SK-N-SH treated with all-trans-retinoic acid at 6 μM for 48 hours (cell line): ENCODE results near the gene AP2A2.

ENCODE experiments used
- CSDC2 ChIP-seq: fragments of 250-450 bp; sonication (Bioruptor Pico); IDR thresholded peaks from 2 replicates; pipeline ENCODE4 v1.5.0; 2020; ENCODE audit warnings: mild to moderate bottlenecking, moderate library complexity
- GLIS3 ChIP-seq: fragments of 250-450 bp; sonication (Bioruptor Pico); IDR thresholded peaks from 2 replicates; pipeline ENCODE4 v1.5.0; 2020; ENCODE audit warnings: mild to moderate bottlenecking, moderate library complexity
- ISL1 ChIP-seq: fragments of 250-450 bp; sonication (Bioruptor Pico); IDR thresholded peaks from 2 replicates; pipeline ENCODE4 v2.1.2; 2022; ENCODE audit warnings: mild to moderate bottlenecking, moderate library complexity
- OSR1 ChIP-seq: fragments of 250-450 bp; sonication (Bioruptor Pico); IDR thresholded peaks from 2 replicates; pipeline ENCODE4 v1.8.0; 2022; ENCODE audit warnings: moderate library complexity, mild to moderate bottlenecking, inconsistent platforms
- RARB ChIP-seq: fragments of 250-450 bp; sonication (Bioruptor Pico); IDR thresholded peaks from 2 replicates; pipeline ENCODE4 v1.8.0; 2021; ENCODE audit warnings: mild to moderate bottlenecking, moderate library complexity
- SNAI2 ChIP-seq: fragments of 250-450 bp; sonication (Bioruptor Pico); IDR thresholded peaks from 2 replicates; pipeline ENCODE4 v1.5.0; 2020; ENCODE audit warnings: mild to moderate bottlenecking, moderate library complexity
- ZC3H10 ChIP-seq: fragments of 250-450 bp; sonication (Bioruptor Pico); IDR thresholded peaks from 2 replicates; pipeline ENCODE4 v1.5.1; 2021; ENCODE audit warnings: mild to moderate bottlenecking, moderate library complexity
- ZFP3 ChIP-seq: fragments of 250-450 bp; sonication (Bioruptor Pico); IDR thresholded peaks from 2 replicates; pipeline ENCODE4 v1.5.0; 2020; ENCODE audit warnings: mild to moderate bottlenecking, moderate library complexity
- ZNF8 ChIP-seq: fragments of 450-650 bp; formaldehyde crosslinking; IDR thresholded peaks from 2 replicates; pipeline ENCODE4 v1.5.0; 2020; ENCODE audit warnings: mild to moderate bottlenecking, moderate library complexity
- TF ChIP-seq, protein P1 (sequence below): fragments of 250-450 bp; sonication (Bioruptor Pico); IDR thresholded peaks from 2 replicates; pipeline ENCODE4 v1.5.1; 2020; ENCODE audit warnings: low read depth, mild to moderate bottlenecking, moderate library complexity
- TF ChIP-seq, protein P2 (sequence below): fragments of 250-450 bp; sonication (Bioruptor Pico); IDR thresholded peaks from 2 replicates; pipeline ENCODE4 v1.5.1; 2021; ENCODE audit warnings: mild to moderate bottlenecking, moderate library complexity

DNA sequence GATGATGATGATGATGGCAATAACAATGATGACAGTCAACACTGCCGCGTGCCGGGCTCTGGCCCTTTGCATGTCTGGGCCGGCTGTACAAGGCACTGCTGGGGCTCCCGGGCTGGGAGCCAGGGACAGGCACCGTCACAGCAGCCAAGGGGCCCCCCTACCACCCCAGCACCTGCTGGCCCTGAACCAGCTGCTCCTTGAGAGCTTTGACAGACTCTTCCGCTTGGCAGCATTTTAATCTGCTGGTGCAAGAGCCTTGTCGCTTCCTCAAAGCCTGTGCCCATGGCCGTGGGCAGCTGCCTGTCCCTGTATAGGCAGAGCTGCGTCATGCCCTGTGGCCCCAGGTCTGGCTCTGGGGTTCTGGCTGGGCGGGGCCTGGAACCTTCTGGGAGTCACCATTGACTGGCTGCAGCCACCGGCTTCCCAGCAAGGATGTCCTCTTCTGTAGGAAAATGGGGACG lies 123.8 kb downstream of the AP2A2 start:
- TF ChIP-seq, protein P1, sequence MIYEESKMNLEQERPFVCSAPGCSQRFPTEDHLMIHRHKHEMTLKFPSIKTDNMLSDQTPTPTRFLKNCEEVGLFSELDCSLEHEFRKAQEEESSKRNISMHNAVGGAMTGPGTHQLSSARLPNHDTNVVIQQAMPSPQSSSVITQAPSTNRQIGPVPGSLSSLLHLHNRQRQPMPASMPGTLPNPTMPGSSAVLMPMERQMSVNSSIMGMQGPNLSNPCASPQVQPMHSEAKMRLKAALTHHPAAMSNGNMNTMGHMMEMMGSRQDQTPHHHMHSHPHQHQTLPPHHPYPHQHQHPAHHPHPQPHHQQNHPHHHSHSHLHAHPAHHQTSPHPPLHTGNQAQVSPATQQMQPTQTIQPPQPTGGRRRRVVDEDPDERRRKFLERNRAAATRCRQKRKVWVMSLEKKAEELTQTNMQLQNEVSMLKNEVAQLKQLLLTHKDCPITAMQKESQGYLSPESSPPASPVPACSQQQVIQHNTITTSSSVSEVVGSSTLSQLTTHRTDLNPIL = no peak
- no peak for TF ChIP-seq ZNF8 (CRISPR knock-in tag)
- TF ChIP-seq SNAI2 (CRISPR knock-in tag) = no peak
- TF ChIP-seq ZC3H10 = no peak
- TF ChIP-seq, protein P2, sequence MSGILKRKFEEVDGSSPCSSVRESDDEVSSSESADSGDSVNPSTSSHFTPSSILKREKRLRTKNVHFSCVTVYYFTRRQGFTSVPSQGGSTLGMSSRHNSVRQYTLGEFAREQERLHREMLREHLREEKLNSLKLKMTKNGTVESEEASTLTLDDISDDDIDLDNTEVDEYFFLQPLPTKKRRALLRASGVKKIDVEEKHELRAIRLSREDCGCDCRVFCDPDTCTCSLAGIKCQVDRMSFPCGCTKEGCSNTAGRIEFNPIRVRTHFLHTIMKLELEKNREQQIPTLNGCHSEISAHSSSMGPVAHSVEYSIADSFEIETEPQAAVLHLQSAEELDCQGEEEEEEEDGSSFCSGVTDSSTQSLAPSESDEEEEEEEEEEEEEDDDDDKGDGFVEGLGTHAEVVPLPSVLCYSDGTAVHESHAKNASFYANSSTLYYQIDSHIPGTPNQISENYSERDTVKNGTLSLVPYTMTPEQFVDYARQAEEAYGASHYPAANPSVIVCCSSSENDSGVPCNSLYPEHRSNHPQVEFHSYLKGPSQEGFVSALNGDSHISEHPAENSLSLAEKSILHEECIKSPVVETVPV (CRISPR knock-in tag) = no peak
- no peak for TF ChIP-seq ISL1 (CRISPR knock-in tag)
- TF ChIP-seq OSR1 (CRISPR knock-in tag) = no peak
- no peak for TF ChIP-seq ZFP3 (CRISPR knock-in tag)
- no peak for TF ChIP-seq GLIS3
- TF ChIP-seq RARB (CRISPR knock-in tag) = no peak
- no peak for TF ChIP-seq CSDC2 (CRISPR knock-in tag)
